ENCODE data around the gene CCN5.

- TF ChIP-seq CTCF (conservative IDR thresholded peaks at IDR 0.05; ENCODE audit: low read length): no peak
- TF ChIP-seq EZH2phosphoT487 (IDR thresholded peaks at IDR 0.05; ENCODE audit: borderline replicate concordance, low read depth, low read length): no peak
These were observed 8.1 kb upstream of the CCN5 start for GRCh38 chr20:44707018-44707579.
